Measurements from ENCODE around the gene SPINK1.

The SPINK1 gene

GRCh38 chr5:147869112-147869511, 37.6 kb upstream of the SPINK1 start:
- no peak for DNase-seq (ENCODE audit: insufficient read length, low spot score)
- no peak for TF ChIP-seq PAX5 (IDR thresholded peaks at IDR 0.05; ENCODE audit: insufficient read depth, low read length, severe bottlenecking)
- no peak for TF ChIP-seq SPI1 (IDR thresholded peaks at IDR 0.05; ENCODE audit: low read depth, low read length)
- no peak for TF ChIP-seq TAF1 (IDR thresholded peaks at IDR 0.05; ENCODE audit: low read depth, low read length)
- TF ChIP-seq POLR2AphosphoS5 (IDR thresholded peaks at IDR 0.05; ENCODE audit: low read depth, low read length) = no peak
- no peak for FAIRE-seq

- no peak for TF ChIP-seq POLR2A (IDR thresholded peaks at IDR 0.05; ENCODE audit: low read depth, low read length)
- no peak for TF ChIP-seq PAX5 (IDR thresholded peaks at IDR 0.05; ENCODE audit: insufficient read depth, low read length, severe bottlenecking)
- no peak for TF ChIP-seq TAF1 (IDR thresholded peaks at IDR 0.05; ENCODE audit: low read depth, low read length)
- no peak for TF ChIP-seq POU2F2 (IDR thresholded peaks at IDR 0.05; ENCODE audit: low read depth, low read length)
- FAIRE-seq (no peak), DNase-seq (ENCODE audit: insufficient read length, low spot score) (no peak)
These were observed 32.1 kb upstream of the SPINK1 start for GRCh38 chr5:147863454-147864158.

- FAIRE-seq = no peak
- TF ChIP-seq POLR2A (IDR thresholded peaks at IDR 0.05; ENCODE audit: low read depth, low read length) (no peak), POLR2AphosphoS5 (IDR thresholded peaks at IDR 0.05; ENCODE audit: low read depth, low read length) (no peak), SPI1 (IDR thresholded peaks at IDR 0.05; ENCODE audit: low read depth, low read length) (no peak), PAX5 (IDR thresholded peaks at IDR 0.05; ENCODE audit: insufficient read depth, low read length, severe bottlenecking) (no peak), POU2F2 (IDR thresholded peaks at IDR 0.05; ENCODE audit: low read depth, low read length) (no peak), TAF1 (IDR thresholded peaks at IDR 0.05; ENCODE audit: low read depth, low read length) (no peak)
- no peak for DNase-seq (ENCODE audit: insufficient read length, low spot score)
These were observed 29.2 kb upstream of the SPINK1 start for GRCh38 chr5:147860641-147861025.

GRCh38 chr5:147859962-147860640, 28.6 kb upstream of the SPINK1 start:
- no peak for FAIRE-seq
- DNase-seq (ENCODE audit: insufficient read length, low spot score) = no peak
- TF ChIP-seq POU2F2 (IDR thresholded peaks at IDR 0.05; ENCODE audit: low read depth, low read length) = no peak
- TF ChIP-seq TAF1 (IDR thresholded peaks at IDR 0.05; ENCODE audit: low read depth, low read length) = no peak
- no peak for TF ChIP-seq PAX5 (IDR thresholded peaks at IDR 0.05; ENCODE audit: insufficient read depth, low read length, severe bottlenecking)
- TF ChIP-seq SPI1 (IDR thresholded peaks at IDR 0.05; ENCODE audit: low read depth, low read length) = no peak
- TF ChIP-seq POLR2A (IDR thresholded peaks at IDR 0.05; ENCODE audit: low read depth, low read length) = no peak
- no peak for TF ChIP-seq POLR2AphosphoS5 (IDR thresholded peaks at IDR 0.05; ENCODE audit: low read depth, low read length)

GRCh38 chr5:147858565-147858964, 27.1 kb upstream of the SPINK1 start:
- no peak for TF ChIP-seq SPI1 (IDR thresholded peaks at IDR 0.05; ENCODE audit: low read depth, low read length)
- no peak for TF ChIP-seq TAF1 (IDR thresholded peaks at IDR 0.05; ENCODE audit: low read depth, low read length)
- TF ChIP-seq POU2F2 (IDR thresholded peaks at IDR 0.05; ENCODE audit: low read depth, low read length) = no peak
- TF ChIP-seq PAX5 (IDR thresholded peaks at IDR 0.05; ENCODE audit: insufficient read depth, low read length, severe bottlenecking) = no peak
- no peak for TF ChIP-seq POLR2A (IDR thresholded peaks at IDR 0.05; ENCODE audit: low read depth, low read length)
- no peak for TF ChIP-seq POLR2AphosphoS5 (IDR thresholded peaks at IDR 0.05; ENCODE audit: low read depth, low read length)
- FAIRE-seq = no peak

GRCh38 chr5:147857302-147858129, 26.0 kb upstream of the SPINK1 start:
- TF ChIP-seq POLR2AphosphoS5 (IDR thresholded peaks at IDR 0.05; ENCODE audit: low read depth, low read length) = no peak
- TF ChIP-seq SPI1 (IDR thresholded peaks at IDR 0.05; ENCODE audit: low read depth, low read length) = no peak
- no peak for TF ChIP-seq PAX5 (IDR thresholded peaks at IDR 0.05; ENCODE audit: insufficient read depth, low read length, severe bottlenecking)
- TF ChIP-seq POLR2A (IDR thresholded peaks at IDR 0.05; ENCODE audit: low read depth, low read length) = no peak
- TF ChIP-seq POU2F2 (IDR thresholded peaks at IDR 0.05; ENCODE audit: low read depth, low read length) = no peak
- no peak for TF ChIP-seq TAF1 (IDR thresholded peaks at IDR 0.05; ENCODE audit: low read depth, low read length)
- FAIRE-seq = peak; percentile 81
- peak; percentile 2 for DNase-seq (ENCODE audit: insufficient read length, low spot score)

More at GRCh38 chr5:147858565-147858964, 27.1 kb upstream of the SPINK1 start:
- DNase-seq (ENCODE audit: insufficient read length, low spot score) = no peak

GRCh38 chr5:147856801-147857200, 25.3 kb upstream of the SPINK1 start:
- TF ChIP-seq SPI1 (IDR thresholded peaks at IDR 0.05; ENCODE audit: low read depth, low read length) (no peak), POLR2A (IDR thresholded peaks at IDR 0.05; ENCODE audit: low read depth, low read length) (no peak), TAF1 (IDR thresholded peaks at IDR 0.05; ENCODE audit: low read depth, low read length) (no peak), POU2F2 (IDR thresholded peaks at IDR 0.05; ENCODE audit: low read depth, low read length) (no peak)
- DNase-seq (ENCODE audit: insufficient read length, low spot score) (no peak), FAIRE-seq (no peak)

- TF ChIP-seq TAF1 (IDR thresholded peaks at IDR 0.05; ENCODE audit: low read depth, low read length) (no peak), SPI1 (IDR thresholded peaks at IDR 0.05; ENCODE audit: low read depth, low read length) (no peak), POLR2AphosphoS5 (IDR thresholded peaks at IDR 0.05; ENCODE audit: low read depth, low read length) (no peak), PAX5 (IDR thresholded peaks at IDR 0.05; ENCODE audit: insufficient read depth, low read length, severe bottlenecking) (no peak), POLR2A (IDR thresholded peaks at IDR 0.05; ENCODE audit: low read depth, low read length) (no peak), POU2F2 (IDR thresholded peaks at IDR 0.05; ENCODE audit: low read depth, low read length) (no peak)
- DNase-seq (ENCODE audit: insufficient read length, low spot score) (no peak), FAIRE-seq (no peak)
These were observed 24.3 kb upstream of the SPINK1 start for GRCh38 chr5:147855774-147856069.

Data from GM12891 (cell line).